Karpas-422 (cell line): ENCODE measurements around the gene FES. TPM values are rescaled to one million over a fixed set of nuclear protein-coding genes. Genes with fewer than 3 reads are reported as not detected.
"Not testable (repeated sequence)": the region's sequence is repeated elsewhere in the genome, so short reads cannot be mapped to it uniquely, and the experiment has no call there.

ENCODE experiments used
- DNase-seq: peaks from one replicate; pipeline ENCODE4 v3.0.0-alpha.2; 2015
- H2AFZ ChIP-seq: fragments of 200-600 bp; sonication (generic); 2 replicates; pipeline ENCODE4 v1.6.1; 2014; ENCODE audit warnings: antibody characterized with exemption, low read length, mixed read lengths
- H3K27ac ChIP-seq: fragments of 200-600 bp; sonication (generic); 2 replicates; pipeline ENCODE4 v1.5.1; 2014; ENCODE audit warnings: mild to moderate bottlenecking, low read length, moderate library complexity
- H3K27me3 ChIP-seq: fragments of 200-600 bp; sonication (generic); 2 replicates; pipeline ENCODE4 v1.6.1; 2014; ENCODE audit warnings: low read length, mixed read lengths
- H3K36me3 ChIP-seq: fragments of 200-600 bp; sonication (generic); 2 replicates; pipeline ENCODE4 v1.6.1; 2014; ENCODE audit warnings: low read length, mixed read lengths; ENCODE audit not compliant: insufficient read depth
- H3K4me1 ChIP-seq: fragments of 200-600 bp; sonication (generic); 2 replicates; pipeline ENCODE4 v1.6.1; 2014; ENCODE audit warnings: mild to moderate bottlenecking, low read length, mixed read lengths
- H3K4me2 ChIP-seq: fragments of 200-600 bp; sonication (generic); 2 replicates; pipeline ENCODE4 v1.6.1; 2014; ENCODE audit warnings: low read length, low read depth, mild to moderate bottlenecking; ENCODE audit not compliant: poor library complexity, severe bottlenecking
- H3K4me3 ChIP-seq: fragments of 200-600 bp; sonication (generic); 2 replicates; pipeline ENCODE4 v1.5.1; 2014; ENCODE audit warnings: mild to moderate bottlenecking, antibody characterized with exemption, low read length, mixed read lengths
- H3K79me2 ChIP-seq: fragments of 200-600 bp; sonication (generic); 2 replicates; pipeline ENCODE4 v1.6.1; 2014; ENCODE audit warnings: mild to moderate bottlenecking, low read length, mixed read lengths
- H3K9ac ChIP-seq: fragments of 200-600 bp; sonication (generic); 2 replicates; pipeline ENCODE4 v1.6.0; 2014; ENCODE audit warnings: low read length
- H3K9me2 ChIP-seq: fragments of 200-600 bp; sonication (generic), shearing (Covaris generic); replicated peaks from 2 replicates; pipeline ENCODE4 v1.6.0; 2014; ENCODE audit warnings: mild to moderate bottlenecking, low read length, moderate library complexity; ENCODE audit not compliant: insufficient read depth
- H3K9me3 ChIP-seq: fragments of 300-700, 200-600 bp; sonication (generic); 2 replicates; pipeline ENCODE4 v1.6.1; 2014; ENCODE audit warnings: low read length, mixed read lengths
- H4K20me1 ChIP-seq: fragments of 200-600 bp; sonication (generic); 2 replicates; pipeline ENCODE4 v1.6.1; 2014; ENCODE audit warnings: mild to moderate bottlenecking, antibody characterized with exemption, low read length, low read depth; ENCODE audit not compliant: insufficient read depth
- total RNA-seq: library from RNA; depleted of rRNA; stranded (reverse); fragments of >200 nt; shearing (Covaris generic); gene quantifications from 2 replicates; pipeline ENCODE4 v1.2.3, GENCODE V29; 2014; ENCODE audit warnings: low replicate concordance

FES gene
- total RNA-seq, 1 experiment from 2014 or later: 33.7 TPM

DNA sequence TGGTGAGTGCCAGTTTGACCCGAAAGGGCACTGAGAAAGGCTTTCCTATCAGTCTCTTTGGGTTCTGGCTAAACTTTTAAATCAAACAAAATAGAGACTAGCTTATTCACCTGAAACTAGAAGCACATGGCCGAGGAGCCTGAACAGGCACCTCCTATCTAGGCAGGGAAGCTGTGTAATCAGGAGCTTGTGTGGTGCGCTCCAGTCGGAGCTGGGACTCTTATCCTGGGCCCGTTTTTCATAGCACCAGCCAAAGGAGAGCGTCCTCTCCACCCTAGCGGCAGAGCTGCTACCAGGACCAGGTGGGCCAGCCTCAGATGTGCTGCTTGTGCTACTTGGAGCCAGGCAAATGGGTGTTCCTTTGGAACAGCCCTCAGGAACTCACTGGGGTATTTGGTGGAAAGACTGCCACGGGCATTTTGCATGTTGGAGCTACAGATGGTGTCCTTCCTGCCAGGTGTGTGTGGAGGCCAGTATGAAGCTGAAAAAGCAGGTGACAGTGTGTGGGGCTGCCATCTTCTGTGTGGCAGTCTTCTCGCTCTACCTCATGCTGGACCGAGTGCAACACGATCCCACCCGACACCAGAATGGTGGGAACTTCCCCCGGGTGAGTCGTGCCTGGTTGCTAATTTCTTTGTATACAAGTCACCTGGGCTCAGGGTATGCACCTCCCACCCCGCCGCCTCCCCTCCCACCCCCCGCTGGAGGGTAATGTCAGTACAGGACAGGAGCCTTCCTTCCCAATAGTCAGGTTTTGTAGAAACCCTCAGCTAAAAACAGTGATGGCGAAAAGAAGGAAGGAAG is 19.6 kb downstream of the FES start:
- 0 out of 2 replicates have a peak, but pooled peaks cover 9% of the 10 kb centered on the region for H3K36me3 ChIP-seq
- peaks cover 20% of the 10 kb centered on the region for H3K4me1 ChIP-seq
- DNase-seq: peak; percentile 67
- peaks cover 5% of the 10 kb centered on the region; the same call in 1 of the 2 replicates for H3K79me2 ChIP-seq
- peak overlapping the region; percentile 83 for H3K27ac ChIP-seq
- H3K27me3 ChIP-seq: no peaks in the 10 kb centered on the region
- peak overlapping the region; percentile 80 for H3K4me3 ChIP-seq
- no peaks in the 10 kb centered on the region for H4K20me1 ChIP-seq
- H3K4me2 ChIP-seq: peak overlapping the region; percentile 98
- H3K9me2 ChIP-seq: no peaks in the 10 kb centered on the region
- H3K9ac ChIP-seq: peak overlapping the region; percentile 87
- peak overlapping the region; percentile 11; the same call in 1 of the 2 replicates for H2AFZ ChIP-seq
- H3K9me3 ChIP-seq: no peaks in the 10 kb centered on the region

GRCh38 chr15:90904746-90905145 is 20.4 kb downstream of the FES start:
- Histone ChIP-seq H3K9me3 (no peaks in the 10 kb centered on the region), H3K9me2 (no peaks in the 10 kb centered on the region), H3K36me3 (0 out of 2 replicates have a peak, but pooled peaks cover 9% of the 10 kb centered on the region), H3K79me2 (peaks cover 5% of the 10 kb centered on the region; the same call in 1 of the 2 replicates), H4K20me1 (no peaks in the 10 kb centered on the region), H3K4me3 (no peak overlapping the region), H3K9ac (no peak overlapping the region), H3K4me1 (peaks cover 20% of the 10 kb centered on the region), H3K27ac (no peak overlapping the region), H3K4me2 (no peak overlapping the region), H2AFZ (no peak overlapping the region), H3K27me3 (no peaks in the 10 kb centered on the region)
- DNase-seq: no peak

DNA sequence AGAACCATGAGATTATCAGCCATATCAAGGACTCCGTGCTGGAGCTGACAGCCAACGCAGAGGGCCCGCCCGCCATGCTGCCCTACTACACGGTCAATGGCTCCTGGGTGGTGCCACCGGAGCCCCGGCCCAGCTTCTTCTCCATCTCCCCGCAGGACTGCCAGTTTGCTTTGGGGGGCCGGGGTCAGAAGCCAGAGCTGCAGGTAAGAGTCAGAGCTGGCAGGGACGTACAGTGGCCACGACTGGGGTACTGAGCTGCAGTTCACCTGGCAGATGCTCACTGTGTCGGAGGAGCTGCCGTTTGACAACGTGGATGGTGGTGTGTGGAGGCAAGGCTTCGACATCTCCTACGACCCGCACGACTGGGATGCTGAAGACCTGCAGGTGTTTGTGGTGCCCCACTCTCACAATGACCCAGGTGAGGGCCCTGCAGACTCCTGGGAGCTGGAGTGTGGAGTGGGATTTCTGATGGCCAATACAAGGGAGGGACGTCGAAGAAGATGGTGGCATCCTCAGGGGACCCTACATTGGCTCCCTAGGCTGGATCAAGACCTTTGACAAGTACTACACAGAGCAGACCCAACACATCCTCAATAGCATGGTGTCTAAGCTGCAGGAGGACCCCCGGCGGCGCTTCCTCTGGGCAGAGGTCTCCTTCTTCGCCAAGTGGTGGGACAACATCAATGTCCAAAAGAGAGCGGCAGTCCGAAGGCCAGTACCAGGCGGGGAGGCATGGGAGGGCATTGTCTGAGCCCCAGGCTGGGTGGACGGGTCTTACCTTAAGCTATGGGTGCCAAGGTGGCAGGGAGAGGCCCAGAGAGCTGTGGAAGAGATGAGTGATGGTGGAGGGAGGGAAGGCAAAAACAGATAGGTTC is 21.2 kb downstream of the FES start:
- Histone ChIP-seq H3K4me1 (peaks cover 20% of the 10 kb centered on the region), H3K9ac (no peak overlapping the region), H3K79me2 (peaks cover 5% of the 10 kb centered on the region; the same call in 1 of the 2 replicates), H3K4me2 (no peak overlapping the region), H3K9me2 (no peaks in the 10 kb centered on the region), H2AFZ (no peak overlapping the region), H3K9me3 (no peaks in the 10 kb centered on the region), H3K4me3 (no peak overlapping the region), H3K27ac (no peak overlapping the region), H3K36me3 (0 out of 2 replicates have a peak, but pooled peaks cover 9% of the 10 kb centered on the region), H3K27me3 (no peaks in the 10 kb centered on the region), H4K20me1 (no peaks in the 10 kb centered on the region)
- no peak for DNase-seq

DNA sequence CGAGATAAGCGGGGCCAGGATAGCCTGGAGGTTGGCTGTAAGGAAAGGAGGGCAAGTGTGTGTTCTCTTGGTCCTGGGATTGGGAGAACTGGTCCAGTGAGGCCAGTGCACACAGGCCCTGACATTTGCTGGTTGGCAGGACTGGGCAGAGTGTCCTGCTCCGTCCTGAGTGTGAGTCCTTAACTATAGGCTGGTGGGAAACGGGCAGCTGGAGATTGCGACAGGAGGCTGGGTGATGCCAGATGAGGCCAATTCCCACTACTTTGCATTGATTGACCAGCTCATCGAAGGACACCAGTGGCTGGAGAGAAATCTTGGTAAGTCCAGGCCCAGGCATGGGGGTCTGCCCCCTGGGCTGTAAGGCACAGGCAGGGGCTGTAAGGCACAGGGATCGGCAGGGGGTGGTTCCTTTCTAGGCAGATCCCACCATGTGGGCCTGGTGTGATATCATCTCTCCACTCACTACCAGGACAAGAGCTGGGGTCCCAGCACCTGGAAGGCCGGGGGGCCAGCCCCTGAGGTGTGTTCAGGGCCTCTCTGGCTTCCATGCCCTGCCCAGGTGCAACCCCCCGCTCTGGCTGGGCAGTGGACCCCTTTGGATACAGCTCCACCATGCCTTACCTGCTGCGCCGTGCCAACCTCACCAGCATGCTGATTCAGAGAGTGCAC is 22.0 kb downstream of the FES start:
- Histone ChIP-seq H3K4me2 (no peak overlapping the region), H3K4me1 (peaks cover 18% of the 10 kb centered on the region), H3K9ac (no peak overlapping the region)

GRCh38 chr15:90907051-90907660 is 22.9 kb downstream of the FES start:
- no peak overlapping the region for H3K27ac ChIP-seq
- H3K9me2 ChIP-seq: no peaks in the 10 kb centered on the region
- no peaks in the 10 kb centered on the region for H3K9me3 ChIP-seq
- H3K4me2 ChIP-seq: no peak overlapping the region
- peaks cover 5% of the 10 kb centered on the region; the same call in 1 of the 2 replicates for H3K79me2 ChIP-seq
- 0 out of 2 replicates have a peak, but pooled peaks cover 9% of the 10 kb centered on the region for H3K36me3 ChIP-seq
- no peak overlapping the region for H3K9ac ChIP-seq
- H2AFZ ChIP-seq: no peak overlapping the region
- DNase-seq: no peak
- no peak overlapping the region for H3K4me3 ChIP-seq
- H3K27me3 ChIP-seq: no peaks in the 10 kb centered on the region
- peaks cover 9% of the 10 kb centered on the region for H3K4me1 ChIP-seq
- H4K20me1 ChIP-seq: no peaks in the 10 kb centered on the region

More for the DNA sequence above, 22.0 kb downstream of the FES start:
- Histone ChIP-seq H3K79me2 (peaks cover 5% of the 10 kb centered on the region; the same call in 1 of the 2 replicates), H3K27me3 (no peaks in the 10 kb centered on the region), H3K4me3 (no peak overlapping the region), H2AFZ (no peak overlapping the region), H4K20me1 (no peaks in the 10 kb centered on the region), H3K9me3 (no peaks in the 10 kb centered on the region), H3K27ac (no peak overlapping the region), H3K9me2 (no peaks in the 10 kb centered on the region), H3K36me3 (0 out of 2 replicates have a peak, but pooled peaks cover 9% of the 10 kb centered on the region)
- DNase-seq: no peak

GRCh38 chr15:90907838-90908507 is 23.7 kb downstream of the FES start:
- Histone ChIP-seq H3K79me2 (peaks cover 5% of the 10 kb centered on the region; the same call in 1 of the 2 replicates), H3K9me3 (no peaks in the 10 kb centered on the region), H3K4me1 (peaks cover 9% of the 10 kb centered on the region), H3K27me3 (no peaks in the 10 kb centered on the region), H4K20me1 (no peaks in the 10 kb centered on the region), H3K9me2 (no peaks in the 10 kb centered on the region), H3K27ac (no peak overlapping the region), H3K36me3 (0 out of 2 replicates have a peak, but pooled peaks cover 9% of the 10 kb centered on the region), H2AFZ (no peak overlapping the region), H3K4me2 (no peak overlapping the region), H3K9ac (no peak overlapping the region), H3K4me3 (no peak overlapping the region)
- DNase-seq: no peak

DNA sequence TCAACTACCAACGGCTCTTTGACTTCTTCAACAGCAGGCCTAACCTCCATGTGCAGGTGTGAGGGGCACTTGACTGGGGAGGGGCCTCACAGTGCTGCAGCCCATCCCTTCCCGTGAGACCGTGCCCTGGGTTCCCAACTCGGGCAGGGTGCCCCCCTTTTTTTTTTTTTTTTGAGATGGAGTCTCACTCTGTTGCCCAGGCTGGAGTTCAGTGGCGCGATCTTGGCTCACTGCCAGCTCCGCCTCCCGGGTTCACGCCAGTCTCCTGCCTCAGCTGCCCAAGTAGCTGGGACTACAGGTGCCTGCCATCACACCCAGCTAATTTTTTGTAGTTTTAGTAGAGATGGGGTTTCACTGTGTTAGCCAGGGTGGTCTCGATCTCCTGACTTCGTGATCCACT is 25.1 kb downstream of the FES start:
- H3K27me3 ChIP-seq, DNase-seq, H3K36me3 ChIP-seq, H3K9ac ChIP-seq, H3K4me2 ChIP-seq, H3K79me2 ChIP-seq, H3K9me3 ChIP-seq, H3K4me3 ChIP-seq, H2AFZ ChIP-seq, H3K4me1 ChIP-seq, H4K20me1 ChIP-seq, H3K9me2 ChIP-seq, H3K27ac ChIP-seq: not testable (repeated sequence)
